Type B pancreatic cell (in vitro differentiated cells): Measurements from ENCODE around the gene HEYL. TPM values are rescaled to one million over a fixed set of nuclear protein-coding genes. Genes with fewer than 3 reads are reported as not detected.

Experiments
- DNase-seq: peaks from one replicate; pipeline ENCODE4 v3.0.0; 2021; ENCODE audit warnings: mixed read lengths; ENCODE audit not compliant: unreplicated experiment; ENCODE audit errors: extremely low spot score
- H3K27ac Mint-ChIP-seq: 2 replicates; pipeline ENCODE4 v1.8.0; 2021; ENCODE audit warnings: mild to moderate bottlenecking, mixed read lengths
- H3K27me3 Mint-ChIP-seq: 2 replicates; pipeline ENCODE4 v1.8.0; 2021; ENCODE audit warnings: mixed read lengths
- H3K36me3 Mint-ChIP-seq: 2 replicates; pipeline ENCODE4 v1.8.0; 2021; ENCODE audit warnings: mixed read lengths
- H3K4me1 Mint-ChIP-seq: one replicate; pipeline ENCODE4 v1.8.0; 2021; ENCODE audit warnings: mixed read lengths; ENCODE audit not compliant: unreplicated experiment
- H3K4me3 Mint-ChIP-seq: 2 replicates; pipeline ENCODE4 v1.8.0; 2021; ENCODE audit warnings: mild to moderate bottlenecking, mixed read lengths
- H3K9me3 Mint-ChIP-seq: 2 replicates; pipeline ENCODE4 v1.8.0; 2021; ENCODE audit warnings: mixed read lengths
- total RNA-seq: library from RNA; stranded (reverse); gene quantifications from 2 replicates; pipeline ENCODE4 v1.2.1, GENCODE V29; 2021; ENCODE audit warnings: low replicate concordance
- TF ChIP-seq, protein P1 (sequence below): fragments of 200-600 bp; sonication (generic); conservative IDR thresholded peaks from 2 replicates; pipeline ENCODE4 v1.5.0; 2021; ENCODE audit warnings: antibody characterized with exemption, mild to moderate bottlenecking

Gene HEYL
- total RNA-seq, 1 donor from 2014 or later = 4.3 TPM

DNA sequence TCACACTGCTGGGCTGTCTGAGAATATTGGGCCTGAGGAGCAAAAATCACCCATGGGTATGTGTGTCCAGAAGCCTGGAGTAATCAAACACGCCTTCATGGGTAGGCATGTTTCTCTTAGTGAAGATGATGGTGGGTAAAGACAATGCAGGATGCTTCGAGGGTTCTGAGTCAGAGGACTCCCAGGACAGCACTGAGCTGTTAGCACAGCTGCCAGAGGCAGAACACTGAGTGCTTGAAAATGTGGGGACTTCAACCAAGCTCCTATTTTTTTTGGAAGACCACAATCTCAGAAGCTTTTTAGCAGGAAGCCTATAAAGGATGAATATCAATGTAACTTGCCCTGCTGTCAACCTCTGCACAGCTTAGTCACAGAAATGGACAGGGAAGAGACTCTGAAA lies 40.4 kb upstream of the HEYL start:
- H3K4me1 Mint-ChIP-seq = peaks cover 2% of the 10 kb centered on the region
- no peak overlapping the region for H3K4me3 Mint-ChIP-seq
- no peaks in the 10 kb centered on the region for H3K9me3 Mint-ChIP-seq
- H3K27me3 Mint-ChIP-seq = peaks cover 70% of the 10 kb centered on the region
- no peak for DNase-seq
- no peaks in the 10 kb centered on the region for H3K36me3 Mint-ChIP-seq
- TF ChIP-seq, protein P1, sequence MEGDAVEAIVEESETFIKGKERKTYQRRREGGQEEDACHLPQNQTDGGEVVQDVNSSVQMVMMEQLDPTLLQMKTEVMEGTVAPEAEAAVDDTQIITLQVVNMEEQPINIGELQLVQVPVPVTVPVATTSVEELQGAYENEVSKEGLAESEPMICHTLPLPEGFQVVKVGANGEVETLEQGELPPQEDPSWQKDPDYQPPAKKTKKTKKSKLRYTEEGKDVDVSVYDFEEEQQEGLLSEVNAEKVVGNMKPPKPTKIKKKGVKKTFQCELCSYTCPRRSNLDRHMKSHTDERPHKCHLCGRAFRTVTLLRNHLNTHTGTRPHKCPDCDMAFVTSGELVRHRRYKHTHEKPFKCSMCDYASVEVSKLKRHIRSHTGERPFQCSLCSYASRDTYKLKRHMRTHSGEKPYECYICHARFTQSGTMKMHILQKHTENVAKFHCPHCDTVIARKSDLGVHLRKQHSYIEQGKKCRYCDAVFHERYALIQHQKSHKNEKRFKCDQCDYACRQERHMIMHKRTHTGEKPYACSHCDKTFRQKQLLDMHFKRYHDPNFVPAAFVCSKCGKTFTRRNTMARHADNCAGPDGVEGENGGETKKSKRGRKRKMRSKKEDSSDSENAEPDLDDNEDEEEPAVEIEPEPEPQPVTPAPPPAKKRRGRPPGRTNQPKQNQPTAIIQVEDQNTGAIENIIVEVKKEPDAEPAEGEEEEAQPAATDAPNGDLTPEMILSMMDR = no peak
- no peak overlapping the region for H3K27ac Mint-ChIP-seq

DNA sequence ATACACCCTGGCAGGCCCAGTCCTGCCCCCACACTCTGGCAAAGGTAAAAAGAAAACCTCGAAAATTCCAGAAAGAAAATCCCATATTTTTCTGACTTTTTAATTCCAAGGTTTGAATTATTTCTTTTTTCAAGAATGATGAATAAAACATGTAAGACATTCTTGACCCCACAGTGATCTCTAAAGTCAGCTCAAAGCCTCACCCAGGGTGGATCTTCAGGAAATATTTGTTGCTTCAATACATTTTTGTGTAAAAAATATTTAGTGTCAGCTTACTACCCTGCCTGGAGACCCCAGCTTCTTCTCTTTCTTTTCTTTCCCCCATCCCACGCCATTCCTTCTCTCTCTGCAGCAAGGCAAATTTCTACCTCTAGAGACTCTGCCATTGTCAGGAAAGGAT lies 39.4 kb upstream of the HEYL start:
- H3K9me3 Mint-ChIP-seq = no peaks in the 10 kb centered on the region
- TF ChIP-seq, protein P1 = no peak
- H3K4me3 Mint-ChIP-seq = peak overlapping the region; percentile 22
- H3K4me1 Mint-ChIP-seq = no peaks in the 10 kb centered on the region
- H3K27me3 Mint-ChIP-seq = peaks cover 71% of the 10 kb centered on the region
- peak overlapping the region; percentile 15 for H3K27ac Mint-ChIP-seq
- DNase-seq = no peak
- no peaks in the 10 kb centered on the region for H3K36me3 Mint-ChIP-seq

DNA sequence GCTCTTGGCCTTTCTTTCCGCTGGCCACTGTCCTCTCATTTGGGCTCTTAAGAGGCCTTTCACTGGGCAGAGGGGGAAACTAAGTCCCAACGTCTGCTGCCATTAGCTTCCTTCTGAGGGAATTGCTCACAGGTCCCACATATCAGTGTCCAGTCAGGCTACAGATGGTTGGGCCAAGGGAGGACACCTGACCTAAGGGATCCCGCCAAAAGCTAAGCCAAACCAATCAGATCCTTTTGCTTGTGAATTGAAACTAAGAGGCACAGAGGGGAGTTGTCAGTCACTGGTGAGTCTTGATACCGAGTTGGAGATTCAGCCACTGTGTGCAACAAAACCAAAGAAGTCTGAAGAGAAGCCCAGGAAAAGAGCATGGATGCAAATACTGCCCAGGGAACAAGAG lies 38.2 kb upstream of the HEYL start:
- H3K27me3 Mint-ChIP-seq = peaks cover 76% of the 10 kb centered on the region
- DNase-seq = no peak
- H3K9me3 Mint-ChIP-seq = no peaks in the 10 kb centered on the region
- TF ChIP-seq, protein P1 = no peak
- no peaks in the 10 kb centered on the region for H3K4me1 Mint-ChIP-seq
- no peak overlapping the region for H3K27ac Mint-ChIP-seq
- no peaks in the 10 kb centered on the region for H3K36me3 Mint-ChIP-seq
- H3K4me3 Mint-ChIP-seq = no peak overlapping the region

DNA sequence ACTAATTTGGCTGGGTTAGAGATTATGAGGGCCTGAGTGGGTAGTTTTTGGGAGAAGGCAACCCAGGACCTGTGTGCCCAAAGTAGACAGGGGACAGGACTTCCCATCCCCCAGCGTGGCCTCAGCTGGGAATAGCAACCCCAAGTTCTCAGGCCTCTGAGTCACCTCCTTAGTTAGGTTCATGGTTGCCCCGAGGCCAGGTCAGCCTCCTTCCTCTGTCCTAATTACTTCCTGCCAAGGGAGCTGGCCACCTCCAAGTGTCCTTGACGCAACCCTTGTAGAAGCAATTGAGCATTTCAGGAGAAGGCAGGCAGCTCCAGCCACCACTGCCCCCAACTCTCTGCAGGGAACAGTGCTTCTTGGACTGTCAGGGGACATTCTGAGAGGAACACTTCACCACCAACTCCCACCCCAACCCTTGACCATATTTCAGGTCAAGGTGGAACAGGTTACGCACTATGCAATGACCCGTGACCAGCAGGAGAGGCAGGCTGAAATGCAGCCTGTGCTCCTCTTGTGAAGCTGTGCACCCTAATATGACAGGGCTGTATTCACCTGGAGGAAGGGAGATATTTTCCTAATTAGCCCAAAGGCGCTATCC lies 37.6 kb upstream of the HEYL start:
- TF ChIP-seq, protein P1 = no peak
- Mint-ChIP-seq H3K27ac (no peak overlapping the region), H3K4me3 (no peak overlapping the region), H3K36me3 (no peaks in the 10 kb centered on the region), H3K4me1 (no peaks in the 10 kb centered on the region), H3K27me3 (peaks cover 76% of the 10 kb centered on the region), H3K9me3 (no peaks in the 10 kb centered on the region)
- no peak for DNase-seq

DNA sequence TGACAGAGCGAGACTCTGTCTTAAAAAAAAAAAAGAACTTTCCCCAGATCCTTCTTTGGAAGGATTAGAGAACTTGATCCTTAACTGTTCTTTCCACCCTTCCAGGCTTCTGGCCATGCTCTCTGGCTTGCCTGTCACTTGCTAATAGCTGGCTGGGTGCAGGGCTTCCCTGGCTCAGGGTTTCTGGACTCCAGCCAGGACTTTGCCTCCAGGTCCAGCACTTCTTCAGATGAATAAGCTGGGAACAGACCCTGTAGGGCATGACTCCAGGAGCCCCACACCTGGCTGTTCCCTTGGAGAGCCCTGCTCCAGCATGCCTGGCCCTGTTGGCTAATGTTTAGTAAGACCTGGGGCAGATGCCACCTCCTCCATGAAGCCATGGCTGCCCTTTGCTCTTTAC lies 35.8 kb upstream of the HEYL start:
- no peak for DNase-seq
- peaks cover 70% of the 10 kb centered on the region for H3K27me3 Mint-ChIP-seq
- TF ChIP-seq, protein P1 = no peak

DNA sequence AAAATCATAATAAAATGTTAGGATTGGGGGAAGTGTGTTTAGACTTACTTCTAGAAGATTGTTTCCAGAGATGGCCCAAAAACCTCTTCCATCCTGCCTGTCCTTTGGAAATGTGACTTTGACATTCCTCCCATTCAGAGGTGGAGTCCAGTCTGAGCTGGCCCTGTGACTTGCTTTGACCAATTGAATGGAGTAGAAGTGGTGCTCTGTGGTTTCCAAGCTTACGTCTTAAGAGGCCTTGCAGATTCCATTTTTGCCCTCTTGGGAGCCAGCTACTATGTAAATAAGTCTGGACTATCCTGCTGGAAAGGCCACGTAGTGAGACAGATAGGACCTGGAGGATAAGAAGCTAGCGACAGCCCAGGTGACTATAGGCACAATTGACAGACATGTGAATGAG lies 33.8 kb upstream of the HEYL start:
- H3K27me3 Mint-ChIP-seq = peaks cover 72% of the 10 kb centered on the region
- H3K36me3 Mint-ChIP-seq = no peaks in the 10 kb centered on the region
- no peak overlapping the region for H3K27ac Mint-ChIP-seq
- DNase-seq = no peak
- H3K4me1 Mint-ChIP-seq = no peaks in the 10 kb centered on the region
- no peaks in the 10 kb centered on the region for H3K9me3 Mint-ChIP-seq
- H3K4me3 Mint-ChIP-seq = peak overlapping the region; percentile 32
- TF ChIP-seq, protein P1 = no peak

More for the DNA sequence above, 35.8 kb upstream of the HEYL start:
- Mint-ChIP-seq H3K4me1 (no peaks in the 10 kb centered on the region), H3K9me3 (no peaks in the 10 kb centered on the region), H3K4me3 (no peak overlapping the region), H3K36me3 (no peaks in the 10 kb centered on the region), H3K27ac (no peak overlapping the region)
